ENCODE data around the gene MRS2.

DNA sequence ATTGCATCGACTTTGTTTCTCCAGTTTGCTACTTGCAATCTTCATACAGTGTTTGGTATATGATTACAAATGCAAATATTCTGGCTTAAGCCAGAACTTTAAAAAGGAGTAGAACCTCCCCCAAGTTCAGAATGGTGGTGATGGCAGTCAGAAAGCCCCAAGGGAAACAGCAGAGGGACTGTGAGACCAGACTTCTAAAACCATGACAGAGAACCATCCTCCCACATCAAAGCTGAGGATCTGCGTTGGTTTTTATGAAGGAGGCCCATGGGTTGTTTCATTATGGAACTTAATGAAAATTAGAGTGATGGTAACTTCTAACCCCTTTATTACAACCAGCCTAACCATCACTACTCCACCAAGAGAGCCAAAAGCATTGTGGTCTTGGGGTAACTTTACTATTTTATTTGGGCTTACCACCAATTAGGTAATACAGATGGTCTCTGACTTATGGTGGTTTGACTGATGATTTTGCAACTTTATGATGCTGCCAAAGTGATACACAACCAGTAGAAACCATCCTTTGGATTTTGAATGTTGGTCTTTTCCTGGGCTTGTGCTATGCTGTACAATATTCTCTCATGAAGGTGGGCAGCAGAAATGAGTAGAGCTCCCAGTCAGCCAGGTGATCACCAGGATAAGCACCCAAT lies 10.9 kb upstream of the MRS2 start:
- no peak for TF ChIP-seq EZH2phosphoT487 (conservative IDR thresholded peaks at IDR 0.05; ENCODE audit: low read length)
- TF ChIP-seq, protein P1, sequence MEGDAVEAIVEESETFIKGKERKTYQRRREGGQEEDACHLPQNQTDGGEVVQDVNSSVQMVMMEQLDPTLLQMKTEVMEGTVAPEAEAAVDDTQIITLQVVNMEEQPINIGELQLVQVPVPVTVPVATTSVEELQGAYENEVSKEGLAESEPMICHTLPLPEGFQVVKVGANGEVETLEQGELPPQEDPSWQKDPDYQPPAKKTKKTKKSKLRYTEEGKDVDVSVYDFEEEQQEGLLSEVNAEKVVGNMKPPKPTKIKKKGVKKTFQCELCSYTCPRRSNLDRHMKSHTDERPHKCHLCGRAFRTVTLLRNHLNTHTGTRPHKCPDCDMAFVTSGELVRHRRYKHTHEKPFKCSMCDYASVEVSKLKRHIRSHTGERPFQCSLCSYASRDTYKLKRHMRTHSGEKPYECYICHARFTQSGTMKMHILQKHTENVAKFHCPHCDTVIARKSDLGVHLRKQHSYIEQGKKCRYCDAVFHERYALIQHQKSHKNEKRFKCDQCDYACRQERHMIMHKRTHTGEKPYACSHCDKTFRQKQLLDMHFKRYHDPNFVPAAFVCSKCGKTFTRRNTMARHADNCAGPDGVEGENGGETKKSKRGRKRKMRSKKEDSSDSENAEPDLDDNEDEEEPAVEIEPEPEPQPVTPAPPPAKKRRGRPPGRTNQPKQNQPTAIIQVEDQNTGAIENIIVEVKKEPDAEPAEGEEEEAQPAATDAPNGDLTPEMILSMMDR (IDR thresholded peaks at IDR 0.05; ENCODE audit: insufficient read depth, low read length, poor library complexity, severe bottlenecking) = no peak

Data from SU-DHL-6 (cell line).